ENCODE measurements around the gene S100P.
"Not testable (repeated sequence)": the region's sequence is repeated elsewhere in the genome, so short reads cannot be mapped to it uniquely, and the experiment has no call there.

The S100P gene

GRCh38 chr4:6673191-6673659 lies 20.5 kb upstream of the S100P start:
- not testable (repeated sequence) for DNase-seq (ENCODE audit: low spot score)

GRCh38 chr4:6673660-6674499 lies 19.8 kb upstream of the S100P start:
- DNase-seq (ENCODE audit: low spot score) = peak; percentile 93

DNA sequence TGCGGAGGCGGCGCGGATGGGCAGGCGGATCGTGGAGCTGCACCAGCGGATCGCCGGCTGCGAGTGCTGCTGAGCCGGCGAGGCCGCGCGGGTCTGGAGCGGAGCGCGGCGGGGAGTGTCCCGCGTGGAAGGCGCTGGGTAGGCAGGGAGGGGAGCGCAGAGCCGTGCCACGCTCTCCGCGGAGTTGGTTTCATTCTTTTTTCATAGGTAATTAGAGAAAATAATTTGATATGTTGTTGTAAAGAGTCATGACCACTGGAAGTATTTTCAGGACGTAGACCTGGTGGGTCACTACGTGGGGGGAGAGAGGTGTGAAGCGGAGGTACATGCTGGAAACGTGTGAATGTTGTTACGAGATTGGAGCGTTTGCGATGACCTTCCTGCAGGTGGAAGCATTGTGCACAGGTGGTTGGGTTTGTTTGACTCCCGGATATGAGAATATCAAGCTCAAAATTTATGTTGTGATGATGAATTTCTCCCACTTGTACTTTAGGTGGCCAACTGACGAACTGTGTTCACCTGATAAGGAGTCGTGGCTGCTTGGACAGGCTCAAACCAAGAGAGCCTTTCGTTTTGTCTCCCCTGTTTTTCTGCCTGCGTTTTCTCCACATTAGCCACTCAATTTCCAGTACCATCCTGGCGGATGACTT lies 19.1 kb upstream of the S100P start:
- DNase-seq (ENCODE audit: low spot score) = no peak

- no peak for DNase-seq (ENCODE audit: low spot score)
These were observed 16.7 kb upstream of the S100P start for GRCh38 chr4:6676722-6677558.

DNA sequence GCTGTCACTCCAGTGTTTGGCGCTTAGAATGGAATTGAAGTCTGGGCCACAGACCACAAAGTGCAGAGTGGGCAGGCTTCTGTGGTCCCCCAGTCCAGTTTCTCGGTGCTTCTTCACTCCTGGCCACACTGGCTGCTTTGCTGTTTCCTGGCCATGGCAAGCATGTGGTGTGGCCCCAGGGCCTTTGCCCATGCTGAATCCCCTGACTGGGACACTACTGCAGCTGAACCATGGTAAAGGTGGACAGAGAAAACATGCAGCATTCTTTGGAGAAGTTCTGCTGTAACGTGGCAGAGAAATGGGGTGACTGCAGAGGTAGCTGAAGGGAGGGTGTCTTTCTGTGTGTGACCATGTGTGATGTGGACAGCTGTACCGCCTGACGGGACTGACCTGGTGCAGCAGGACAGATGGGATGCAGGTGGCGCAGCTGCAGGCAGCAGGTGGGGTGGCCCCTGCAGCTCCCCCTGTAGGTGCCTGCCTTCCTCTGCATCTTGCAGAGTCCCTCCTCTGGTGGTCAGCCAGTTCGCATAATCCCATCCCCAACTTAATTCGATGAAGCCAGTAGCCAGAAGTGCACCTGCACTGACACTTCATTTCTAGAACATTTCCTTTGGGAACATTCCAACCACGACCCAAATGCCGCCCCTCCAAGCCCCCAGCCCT lies 13.2 kb upstream of the S100P start:
- no peak for DNase-seq (ENCODE audit: low spot score)

GRCh38 chr4:6681191-6681590 lies 12.5 kb upstream of the S100P start:
- DNase-seq (ENCODE audit: low spot score) = no peak

DNA sequence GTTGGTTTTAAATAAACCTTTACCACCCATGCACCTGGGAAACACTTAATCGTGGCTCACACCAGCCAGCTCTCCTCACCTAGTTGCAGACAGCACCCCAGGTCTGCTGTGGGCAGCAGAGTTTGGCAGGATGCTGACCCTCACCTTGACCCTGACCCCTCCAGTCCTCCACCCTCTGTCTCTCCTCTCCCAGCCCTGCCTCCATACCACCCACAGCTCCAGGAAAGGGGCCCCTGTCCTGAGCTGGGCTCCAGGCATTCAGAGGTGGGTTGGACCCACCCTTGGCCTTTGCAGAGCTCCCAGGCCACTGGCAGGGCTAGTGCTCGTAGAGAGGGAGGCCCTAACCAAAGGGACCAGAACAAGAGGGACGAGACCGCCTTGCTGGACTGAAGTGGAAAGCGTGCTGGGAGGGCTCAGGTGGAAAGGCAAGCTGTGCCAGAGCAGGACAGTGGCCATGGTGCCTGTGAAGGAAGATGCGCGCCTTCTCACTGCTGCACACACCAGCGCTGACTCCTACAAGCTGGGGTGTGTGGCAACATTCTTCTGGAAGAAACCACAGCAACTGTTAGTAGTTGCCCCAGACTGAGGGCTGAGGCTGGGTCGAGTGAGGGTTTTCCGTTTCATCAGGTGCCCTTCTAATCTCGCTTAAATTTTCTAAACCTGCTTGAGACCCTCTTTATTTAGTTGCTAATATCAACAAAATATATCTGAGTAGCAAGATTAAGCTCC lies 10.7 kb upstream of the S100P start:
- DNase-seq (ENCODE audit: low spot score) = no peak

GRCh38 chr4:6684656-6685055 lies 9.0 kb upstream of the S100P start:
- DNase-seq (ENCODE audit: low spot score) = no peak

GRCh38 chr4:6686104-6686787 lies 7.4 kb upstream of the S100P start:
- no peak for DNase-seq (ENCODE audit: low spot score)

GRCh38 chr4:6687947-6688878 lies 5.5 kb upstream of the S100P start:
- DNase-seq (ENCODE audit: low spot score) = no peak

GRCh38 chr4:6688879-6689505 lies 4.7 kb upstream of the S100P start:
- DNase-seq (ENCODE audit: low spot score) = no peak

- DNase-seq (ENCODE audit: low spot score) = no peak
These were observed 4.1 kb upstream of the S100P start for GRCh38 chr4:6689506-6689960.

GRCh38 chr4:6692379-6692778 lies 1.3 kb upstream of the S100P start:
- no peak for DNase-seq (ENCODE audit: low spot score)

GRCh38 chr4:6692806-6693205 lies 872 bp upstream of the S100P start:
- DNase-seq (ENCODE audit: low spot score) = no peak

- no peak for DNase-seq (ENCODE audit: low spot score)
These were observed 661 bp downstream of the S100P start for GRCh38 chr4:6694177-6694901.

GRCh38 chr4:6695660-6696610 lies 2.3 kb downstream of the S100P start:
- DNase-seq (ENCODE audit: low spot score) = no peak

DNA sequence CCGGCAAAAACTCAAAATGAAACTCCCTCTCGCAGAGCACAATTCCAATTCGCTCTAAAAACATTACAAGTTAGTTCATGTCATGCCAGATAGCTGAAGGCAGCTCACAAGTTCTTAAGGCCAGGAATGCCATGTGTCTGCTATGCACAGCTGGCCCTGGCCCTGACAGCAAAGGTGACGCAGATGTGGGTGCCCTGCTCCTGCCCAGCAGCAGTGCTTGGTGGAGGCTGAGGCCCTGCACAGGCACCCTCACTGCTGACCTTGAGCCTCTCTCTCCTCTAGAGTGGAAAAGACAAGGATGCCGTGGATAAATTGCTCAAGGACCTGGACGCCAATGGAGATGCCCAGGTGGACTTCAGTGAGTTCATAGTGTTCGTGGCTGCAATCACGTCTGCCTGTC lies 2.9 kb downstream of the S100P start:
- DNase-seq (ENCODE audit: low spot score) = no peak

Measured in kidney capillary endothelial cell (primary cell).